A549 (cell line): ENCODE measurements around the gene CAMTA1. TPM values are rescaled to one million over a fixed set of nuclear protein-coding genes. Genes with fewer than 3 reads are reported as not detected.

Experiments used
- ATAC-seq, 2 experiments: fragments of 200-7000 bp in 1 of 2; fragments of >200 bp in 1 of 2; cut with Nextera tagmentation in 1 of 2; cut with Tn5 transposase in 1 of 2; 3 replicates each; pipeline versions ENCODE4 v1.8.0 to v1.9.1; 2018 to 2020; ENCODE audit warnings: mild to moderate bottlenecking in 1 of 2, moderate library complexity in 1 of 2
- CTCF ChIA-PET: fragments of 300-600 bp; sonication (Branson Sonifier 250); formaldehyde crosslinking; extraction: SDS; loops from one replicate; lab custom pipeline; 2021; ENCODE audit warnings: antibody characterized with exemption, inconsistent platforms; lab: Yijun Ruan, JAX
- POLR2A ChIA-PET: fragments of 350-600 bp; formaldehyde crosslinking; extraction: SDS; loops from one replicate; lab custom pipeline; 2021; ENCODE audit warnings: antibody characterized with exemption, inconsistent platforms; lab: Yijun Ruan, JAX
- DNase-seq, 2 experiments: peaks; one replicate each; pipeline versions ENCODE4 v3.0.0 to v3.0.0-alpha.2; 2011 to 2016; ENCODE audit warnings: low read depth in 1 of 2, low spot score in 1 of 2
- FAIRE-seq: peaks from 2 replicates; lab custom pipeline; 2011; peaks lifted over from hg19 to GRCh38; lab: Jason Lieb, UNC
- H3K27ac ChIP-seq, 2 experiments: fragments of >200 bp; sonication (Bioruptor Twin); formaldehyde crosslinking; 3 replicates each; pipeline ENCODE4 v1.5.1; 2016 to 2017
- H3K4me1 ChIP-seq: fragments of >200 bp; sonication (Bioruptor Twin); formaldehyde crosslinking; 3 replicates; pipeline ENCODE4 v1.6.1; 2016
- H3K4me2 ChIP-seq: fragments of >200 bp; sonication (Bioruptor Twin); formaldehyde crosslinking; 3 replicates; pipeline ENCODE4 v1.6.1; 2016
- H3K4me3 ChIP-seq: fragments of >200 bp; sonication (Bioruptor Twin); formaldehyde crosslinking; 3 replicates; pipeline ENCODE4 v1.5.1; 2016
- H3K9me3 ChIP-seq: fragments of >200 bp; sonication (Bioruptor Twin); formaldehyde crosslinking; 3 replicates; pipeline ENCODE4 v1.6.1; 2016
- BHLHE40 ChIP-seq: IDR thresholded peaks from 2 replicates; pipeline ENCODE4 v1.6.1; 2012; ENCODE audit warnings: low read depth, low read length, inconsistent platforms
- CBX8 ChIP-seq: fragments of 200-600 bp; sonication (generic); IDR thresholded peaks from 2 replicates; pipeline ENCODE4 v1.6.1; 2016
- CEBPB ChIP-seq, 2 experiments: fragments of >200 bp in 1 of 2; sonication (Bioruptor Twin) in 1 of 2; formaldehyde crosslinking in 1 of 2; IDR thresholded peaks; 2 replicates each; pipeline ENCODE4 v1.6.1; 2012 to 2016
- CHD2 ChIP-seq: fragments of 150-350 bp; IDR thresholded peaks from 2 replicates; pipeline ENCODE4 v1.6.1; 2014; ENCODE audit warnings: low read length; ENCODE audit not compliant: partially characterized antibody
- EHMT2 ChIP-seq: fragments of 200-600 bp; sonication (generic); IDR thresholded peaks from 2 replicates; pipeline ENCODE4 v1.6.1; 2016; ENCODE audit warnings: antibody characterized with exemption, low read depth, mild to moderate bottlenecking, moderate library complexity
- FOSB ChIP-seq: fragments of 250-450 bp; sonication (Bioruptor Pico); IDR thresholded peaks from 2 replicates; pipeline ENCODE4 v1.5.0; 2020; ENCODE audit warnings: mild to moderate bottlenecking, moderate library complexity
- FOSL2 ChIP-seq, 2 experiments: fragments of 450-650 bp in 1 of 2; fragments of >200 bp in 1 of 2; sonication (Bioruptor Twin) in 1 of 2; formaldehyde crosslinking; IDR thresholded peaks; 2 replicates each; pipeline versions ENCODE4 v1.5.0 to v1.6.1; 2016 to 2020; ENCODE audit warnings: mild to moderate bottlenecking in 1 of 2, moderate library complexity in 1 of 2
- HOXB13 ChIP-seq: fragments of 250-450 bp; sonication (Bioruptor Pico); IDR thresholded peaks from 2 replicates; pipeline ENCODE4 v1.5.0; 2020; ENCODE audit warnings: low read depth, mild to moderate bottlenecking, moderate library complexity
- JUN ChIP-seq, 2 experiments: fragments of >200 bp; sonication (Bioruptor Twin); formaldehyde crosslinking; IDR thresholded peaks; 2 replicates in 1 of 2; 3 replicates in 1 of 2; pipeline ENCODE4 v1.6.1; 2016 to 2017
- JUNB ChIP-seq: fragments of >200 bp; sonication (Bioruptor Twin); formaldehyde crosslinking; IDR thresholded peaks from 2 replicates; pipeline ENCODE4 v1.6.1; 2016
- MAFK ChIP-seq: fragments of 450-650 bp; IDR thresholded peaks from 2 replicates; pipeline ENCODE4 v1.6.1; 2014; ENCODE audit not compliant: partially characterized antibody
- PBX3 ChIP-seq: IDR thresholded peaks from 2 replicates; pipeline ENCODE4 v1.6.1; 2012
- PHF8 ChIP-seq: fragments of 200-600 bp; sonication (generic); IDR thresholded peaks from 2 replicates; pipeline ENCODE4 v1.6.1; 2016; ENCODE audit warnings: low read depth, mild to moderate bottlenecking, antibody characterized with exemption, moderate library complexity, borderline replicate concordance
- RARB ChIP-seq: fragments of 250-450 bp; sonication (Bioruptor Pico); IDR thresholded peaks from 2 replicates; pipeline ENCODE4 v1.8.0; 2021; ENCODE audit warnings: mild to moderate bottlenecking, moderate library complexity
- TFCP2L1 ChIP-seq: fragments of 250-450 bp; sonication (Bioruptor Pico); IDR thresholded peaks from 2 replicates; pipeline ENCODE4 v1.5.0; 2021; ENCODE audit warnings: mild to moderate bottlenecking
- USF2 ChIP-seq: fragments of 450-650 bp; IDR thresholded peaks from 2 replicates; pipeline ENCODE4 v1.6.1; 2014; ENCODE audit warnings: antibody characterized with exemption
- WGBS: methylation state at CpG from one replicate; pipeline ENCODE4 v1.1.6; 2017; ENCODE audit errors: missing lambda C conversion rate; 5-methylcytosine and 5-hydroxymethylcytosine counted together
- polyA plus RNA-seq, 4 experiments: library from polyadenylated mRNA; depleted of rRNA in 3 of 4; stranded (reverse); fragments of >200 nt; fragmentation: RNase III in 1 of 4; extraction: RNeasy Plus Mini Kit Qiagen cat#74134 plus additional on column Dnase treatment in 1 of 4; gene quantifications; 2 replicates in 3 of 4; 3 replicates in 1 of 4; pipeline ENCODE4 v1.2.3, GENCODE V29; 2011 to 2017
- TF ChIP-seq, protein P1 (sequence below): fragments of 250-450 bp; sonication (Bioruptor Pico); IDR thresholded peaks from 2 replicates; pipeline ENCODE4 v1.5.0; 2020; ENCODE audit warnings: low read depth, mild to moderate bottlenecking, moderate library complexity
- TF ChIP-seq, protein P2 (sequence below): fragments of >200 bp; sonication (Bioruptor Twin); formaldehyde crosslinking; IDR thresholded peaks from 3 replicates; pipeline ENCODE4 v1.5.1; 2016
- TF ChIP-seq, protein P3 (sequence below): fragments of 250-450 bp; sonication (Bioruptor Pico); IDR thresholded peaks from 2 replicates; pipeline ENCODE4 v1.5.0; 2021; ENCODE audit warnings: mild to moderate bottlenecking, moderate library complexity, borderline replicate concordance

The CAMTA1 gene
- polyA plus RNA-seq, 2 of the 4 experiments (the other 2 are of a cell fraction) = 58.8 to 75.0 TPM

DNA sequence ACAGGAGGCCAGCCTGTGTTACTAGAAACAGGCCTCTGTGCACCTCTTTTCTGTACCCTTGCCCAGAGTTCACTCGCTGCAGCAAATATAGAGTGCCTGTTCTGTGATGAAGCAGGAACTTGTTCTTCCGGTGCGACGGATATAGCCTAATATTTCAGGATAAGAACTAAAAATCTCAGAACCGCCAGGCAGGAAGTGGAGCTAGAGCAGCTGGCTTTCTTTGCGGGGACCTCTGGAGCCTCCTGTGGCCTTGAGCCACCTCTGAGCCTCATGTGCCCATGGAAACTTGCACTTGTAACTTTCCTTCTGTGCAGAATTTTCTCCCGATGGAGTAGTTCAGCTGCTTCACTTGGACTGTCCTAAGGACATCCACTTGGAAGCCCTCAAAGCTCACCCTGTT is 941.4 kb downstream of the CAMTA1 start:
- POLR2A ChIA-PET = interaction anchor here (0.6 kb wide), 1 partner anchor 1333 kb away, joined by 3 read pairs; the partner anchor contains the start of gene ACOT7
- Histone ChIP-seq H3K27ac (no peak overlapping the region), H3K4me2 (no peak overlapping the region), H3K4me3 (no peak overlapping the region), H3K4me1 (no peaks in the 10 kb centered on the region)
- CTCF ChIA-PET = interaction anchor here (0.9 to 2.2 kb wide), 3 partner anchors 11 to 57 kb away, joined by 3 to 7 read pairs (median 3); no protein-coding TSS in a partner anchor
- ATAC-seq = no peak
- TF ChIP-seq EHMT2 = no peak
- TF ChIP-seq JUN (IDR thresholded peaks at IDR 0.05) = no peak
- TF ChIP-seq RARB (CRISPR knock-in tag) = no peak
- no peak for TF ChIP-seq CEBPB (IDR thresholded peaks at IDR 0.05)
- TF ChIP-seq HOXB13 (CRISPR knock-in tag) = no peak
- TF ChIP-seq, all 56 proteins: peak for 0
- FAIRE-seq = no peak
- WGBS = 86% methylated on average over 7 of the region's 7 CpGs
- H3K9me3 ChIP-seq = no peaks in the 10 kb centered on the region
- no peak for DNase-seq

- no peaks in the 10 kb centered on the region for H3K9me3 ChIP-seq
- FAIRE-seq = no peak
- ChIA-PET POLR2A (no interaction called here), CTCF (interaction anchor here (0.6 to 2.2 kb wide), 3 partner anchors 26 to 91 kb away, joined by 3 to 7 read pairs (median 4); no protein-coding TSS in a partner anchor)
- no peak overlapping the region for H3K27ac ChIP-seq
- no peaks in the 10 kb centered on the region for H3K4me1 ChIP-seq
- no peak overlapping the region for H3K4me2 ChIP-seq
- no peak for ATAC-seq
- H3K4me3 ChIP-seq = no peak overlapping the region
- no peak for DNase-seq
- 64% methylated on average over 6 of the region's 14 CpGs for WGBS
- TF ChIP-seq PHF8 = no peak
- TF ChIP-seq FOSL2 (IDR thresholded peaks at IDR 0.05) = no peak
- no peak for TF ChIP-seq FOSL2 (CRISPR knock-in tag; IDR thresholded peaks at IDR 0.05)
- TF ChIP-seq, protein P1, sequence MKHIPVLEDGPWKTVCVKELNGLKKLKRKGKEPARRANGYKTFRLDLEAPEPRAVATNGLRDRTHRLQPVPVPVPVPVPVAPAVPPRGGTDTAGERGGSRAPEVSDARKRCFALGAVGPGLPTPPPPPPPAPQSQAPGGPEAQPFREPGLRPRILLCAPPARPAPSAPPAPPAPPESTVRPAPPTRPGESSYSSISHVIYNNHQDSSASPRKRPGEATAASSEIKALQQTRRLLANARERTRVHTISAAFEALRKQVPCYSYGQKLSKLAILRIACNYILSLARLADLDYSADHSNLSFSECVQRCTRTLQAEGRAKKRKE (CRISPR knock-in tag) = no peak
- no peak for TF ChIP-seq CHD2
- TF ChIP-seq JUNB = no peak
- no peak for TF ChIP-seq USF2
- TF ChIP-seq EHMT2 = no peak
- TF ChIP-seq TFCP2L1 (CRISPR knock-in tag) = no peak
- TF ChIP-seq MAFK = no peak
- no peak for TF ChIP-seq FOSB (CRISPR knock-in tag)
- no peak for TF ChIP-seq CBX8
- TF ChIP-seq PBX3 = no peak
- TF ChIP-seq, protein P2, sequence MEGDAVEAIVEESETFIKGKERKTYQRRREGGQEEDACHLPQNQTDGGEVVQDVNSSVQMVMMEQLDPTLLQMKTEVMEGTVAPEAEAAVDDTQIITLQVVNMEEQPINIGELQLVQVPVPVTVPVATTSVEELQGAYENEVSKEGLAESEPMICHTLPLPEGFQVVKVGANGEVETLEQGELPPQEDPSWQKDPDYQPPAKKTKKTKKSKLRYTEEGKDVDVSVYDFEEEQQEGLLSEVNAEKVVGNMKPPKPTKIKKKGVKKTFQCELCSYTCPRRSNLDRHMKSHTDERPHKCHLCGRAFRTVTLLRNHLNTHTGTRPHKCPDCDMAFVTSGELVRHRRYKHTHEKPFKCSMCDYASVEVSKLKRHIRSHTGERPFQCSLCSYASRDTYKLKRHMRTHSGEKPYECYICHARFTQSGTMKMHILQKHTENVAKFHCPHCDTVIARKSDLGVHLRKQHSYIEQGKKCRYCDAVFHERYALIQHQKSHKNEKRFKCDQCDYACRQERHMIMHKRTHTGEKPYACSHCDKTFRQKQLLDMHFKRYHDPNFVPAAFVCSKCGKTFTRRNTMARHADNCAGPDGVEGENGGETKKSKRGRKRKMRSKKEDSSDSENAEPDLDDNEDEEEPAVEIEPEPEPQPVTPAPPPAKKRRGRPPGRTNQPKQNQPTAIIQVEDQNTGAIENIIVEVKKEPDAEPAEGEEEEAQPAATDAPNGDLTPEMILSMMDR = no peak
- TF ChIP-seq BHLHE40 = no peak
- TF ChIP-seq, protein P3, sequence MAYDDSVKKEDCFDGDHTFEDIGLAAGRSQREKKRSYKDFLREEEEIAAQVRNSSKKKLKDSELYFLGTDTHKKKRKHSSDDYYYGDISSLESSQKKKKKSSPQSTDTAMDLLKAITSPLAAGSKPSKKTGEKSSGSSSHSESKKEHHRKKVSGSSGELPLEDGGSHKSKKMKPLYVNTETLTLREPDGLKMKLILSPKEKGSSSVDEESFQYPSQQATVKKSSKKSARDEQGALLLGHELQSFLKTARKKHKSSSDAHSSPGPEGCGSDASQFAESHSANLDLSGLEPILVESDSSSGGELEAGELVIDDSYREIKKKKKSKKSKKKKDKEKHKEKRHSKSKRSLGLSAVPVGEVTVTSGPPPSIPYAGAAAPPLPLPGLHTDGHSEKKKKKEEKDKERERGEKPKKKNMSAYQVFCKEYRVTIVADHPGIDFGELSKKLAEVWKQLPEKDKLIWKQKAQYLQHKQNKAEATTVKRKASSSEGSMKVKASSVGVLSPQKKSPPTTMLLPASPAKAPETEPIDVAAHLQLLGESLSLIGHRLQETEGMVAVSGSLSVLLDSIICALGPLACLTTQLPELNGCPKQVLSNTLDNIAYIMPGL (CRISPR knock-in tag) = no peak
Observed at GRCh38 chr1:7727809-7728471, 942.7 kb downstream of the CAMTA1 start.
